Motor neuron (in vitro differentiated cells): ENCODE results near the gene LBX2. TPM values are rescaled to one million over a fixed set of nuclear protein-coding genes. Genes with fewer than 3 reads are reported as not detected.
"Not testable (repeated sequence)": the region's sequence is repeated elsewhere in the genome, so short reads cannot be mapped to it uniquely, and the experiment has no call there.

ENCODE experiments used
- ATAC-seq, 8 experiments: fragments of 200-7000 bp; cut with Tn5 transposase; replicated peaks in 6 of 8; 2 replicates each; pipeline ENCODE4 v1.8.0; 2021; ENCODE audit warnings: mild to moderate bottlenecking in 8 of 8, moderate library complexity in 8 of 8
- H3K27ac ChIP-seq, 2 donors: fragments of 250-450 bp; sonication (Bioruptor Pico); 2 replicates each; pipeline ENCODE4 v1.9.0; 2021; ENCODE audit warnings: antibody characterized with exemption in 2 of 2, mild to moderate bottlenecking in 2 of 2, moderate library complexity in 1 of 2
- H3K4me1 ChIP-seq, 2 donors: fragments of 250-450 bp; sonication (Bioruptor Pico); replicated peaks in 1 of 2; 2 replicates each; pipeline ENCODE4 v1.6.1; 2021; ENCODE audit warnings: antibody characterized with exemption in 2 of 2, mild to moderate bottlenecking in 2 of 2, moderate library complexity in 1 of 2
- H3K4me3 ChIP-seq, 5 donors: fragments of 250-450 bp; sonication (Bioruptor Pico); 2 replicates each; pipeline ENCODE4 v1.9.0; 2021; ENCODE audit warnings: antibody characterized with exemption in 5 of 5, mild to moderate bottlenecking in 5 of 5, moderate library complexity in 4 of 5
- WGBS, 10 experiments: fragments of 450-650 bp; shearing (Covaris generic); methylation state at CpG; one replicate each; pipeline ENCODE4 v1.0.0; 2022; 5-methylcytosine and 5-hydroxymethylcytosine counted together
- in situ Hi-C, 9 experiments: fragments of 400-800 bp; cut with MboI; loops; one replicate each; pipeline ENCODE4 v1.15.0; 2021; ENCODE audit warnings: low sequenced_read_pairs in 9 of 9, low pct_unique_long_range_greater_than_20kb in 2 of 9; ENCODE audit not compliant: unreplicated experiment in 9 of 9
- total RNA-seq, 8 experiments: library from RNA; unstranded; fragments of 300-600 nt; gene quantifications; 2 replicates each; pipeline versions ENCODE4 v1.2.3 to v1.2.4, GENCODE V29; 2022

The LBX2 gene
- total RNA-seq, 8 experiments from 2014 or later = 0.36 to 7.7 (median 1.4) TPM

- WGBS, 10 experiments = 76 to 98% (median 88%) methylated on average over 1 to 20 of the region's 27 CpGs; no CpG with 5 or more reads in 4 of the 10 experiments
- H3K4me1 ChIP-seq = peaks cover 16 to 20% of the 10 kb centered on the region in 2 donors
- in situ Hi-C loops = no loop called here
- H3K4me3 ChIP-seq = no peak overlapping the region
- no peak overlapping the region for H3K27ac ChIP-seq
- ATAC-seq = no peak
Measured at GRCh38 chr2:74461187-74462053, 38.0 kb downstream of the LBX2 start.

DNA sequence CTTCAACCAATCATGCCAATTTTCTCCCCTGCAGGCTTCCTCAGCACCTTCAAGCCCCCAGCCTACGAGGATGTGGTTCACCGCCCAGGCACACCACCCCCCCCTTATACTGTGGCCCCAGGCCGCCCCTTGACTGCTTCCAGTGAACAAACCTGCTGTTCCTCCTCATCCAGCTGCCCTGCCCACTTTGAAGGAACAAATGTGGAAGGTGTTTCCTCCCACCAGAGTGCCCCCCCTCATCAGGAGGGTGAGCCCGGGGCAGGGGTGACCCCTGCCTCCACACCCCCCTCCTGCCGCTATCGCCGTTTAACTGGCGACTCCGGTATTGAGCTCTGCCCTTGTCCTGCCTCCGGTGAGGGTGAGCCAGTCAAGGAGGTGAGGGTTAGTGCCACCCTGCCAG lies 39.2 kb downstream of the LBX2 start:
- in situ Hi-C loops, H3K4me3 ChIP-seq, ATAC-seq, H3K27ac ChIP-seq: not testable (repeated sequence)
- H3K4me1 ChIP-seq = peaks cover 23% of the 10 kb centered on the region in 2 donors
- WGBS, 10 experiments = no CpG with 5 or more reads among the region's 10 CpGs

- ATAC-seq, in situ Hi-C loops, H3K27ac ChIP-seq: not testable (repeated sequence)
- Histone ChIP-seq H3K4me3 (peak overlapping the region in 3 of 5 donors; percentile 62 to 68 (median 64)), H3K4me1 (peaks cover 23% of the 10 kb centered on the region in 2 donors)
- 41 to 100% (median 76%) methylated on average over 3 to 8 of the region's 13 CpGs; no CpG with 5 or more reads in 4 of the 10 experiments for WGBS, 10 experiments
Measured at GRCh38 chr2:74459503-74460118, 39.8 kb downstream of the LBX2 start.

DNA sequence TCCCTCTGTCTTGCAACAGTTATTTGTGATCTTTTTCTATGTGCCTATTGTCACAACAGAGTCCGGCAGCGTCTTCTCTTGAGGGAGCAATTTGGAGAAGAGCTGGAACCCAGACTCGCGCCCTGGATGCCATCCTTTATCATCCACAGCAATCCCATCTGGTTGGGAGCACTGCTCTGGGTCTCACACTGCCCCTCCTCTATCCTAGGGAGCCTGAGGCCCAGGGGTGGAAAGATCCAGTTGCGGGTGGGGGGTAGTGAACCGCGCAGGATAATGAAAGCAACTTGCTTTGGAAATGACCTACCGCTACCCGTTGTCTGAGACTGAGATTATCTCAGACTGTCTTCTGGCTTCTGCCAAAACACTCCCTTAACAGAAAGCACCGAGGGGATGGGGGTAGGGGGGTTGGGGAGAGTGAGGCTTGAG lies 40.5 kb downstream of the LBX2 start:
- H3K27ac ChIP-seq = peak overlapping the region; percentile 84 to 91
- ATAC-seq = no peak

DNA sequence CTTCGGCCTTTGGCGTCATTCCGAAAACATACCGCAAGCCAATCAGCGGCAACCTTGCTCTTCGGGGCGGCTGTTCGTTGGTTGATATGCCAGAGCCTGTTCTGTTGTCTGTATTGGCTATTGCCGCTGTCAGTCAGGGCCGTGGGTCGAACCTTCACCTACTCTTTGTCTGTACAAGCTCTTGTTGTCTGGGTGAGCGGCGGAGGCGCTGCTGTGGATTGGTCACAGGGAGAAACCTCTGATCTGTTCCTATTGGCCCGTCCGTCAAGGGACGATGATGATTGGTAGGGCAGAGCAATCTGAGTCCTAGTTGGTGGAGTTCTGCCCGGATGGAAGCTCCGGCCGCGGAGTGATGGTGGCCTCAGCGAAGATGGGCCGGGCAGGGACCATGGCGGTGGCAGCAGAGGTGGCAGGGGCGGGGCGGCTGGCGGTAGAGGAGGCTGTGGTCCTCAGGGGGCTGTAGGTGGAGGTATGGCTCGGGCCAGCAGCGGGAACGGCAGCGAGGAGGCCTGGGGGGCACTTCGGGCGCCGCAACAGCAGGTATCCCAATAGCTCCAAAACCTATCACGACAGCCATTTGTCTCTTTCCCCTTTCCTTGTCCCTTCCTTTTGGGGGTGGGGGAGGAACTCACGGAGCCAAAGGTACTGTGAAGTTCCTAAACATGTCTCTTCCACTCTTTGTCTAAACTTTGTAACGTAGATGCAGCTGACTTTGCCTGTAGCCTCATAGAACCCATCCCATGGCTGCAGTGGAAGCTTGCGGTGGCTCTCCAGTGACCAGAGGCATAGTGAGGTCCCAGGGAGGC lies 41.1 kb downstream of the LBX2 start, which contains the start of gene WBP1:
Gene WBP1 (plus strand): TSS at position 307 of the 806 bp plus-strand sequence. CDS start 165 bp downstream, at position 472.
- in situ Hi-C loops = no loop called here
- peaks cover 14 to 16% of the 10 kb centered on the region in 2 donors for H3K4me1 ChIP-seq
- WGBS, 10 experiments = 0 to 7% (median 0%) methylated on average over 1 to 11 of the region's 38 CpGs; no CpG with 5 or more reads in 4 of the 10 experiments

More for the DNA sequence above, 40.5 kb downstream of the LBX2 start:
- Histone ChIP-seq H3K4me3 (peak overlapping the region; percentile 55 to 81 (median 64)), H3K4me1 (peaks cover 18 to 20% of the 10 kb centered on the region in 2 donors)
- in situ Hi-C loops = no loop called here
- 0 to 20% (median 1%) methylated on average over 1 to 9 of the region's 10 CpGs; no CpG with 5 or more reads in 6 of the 10 experiments for WGBS, 10 experiments

DNA sequence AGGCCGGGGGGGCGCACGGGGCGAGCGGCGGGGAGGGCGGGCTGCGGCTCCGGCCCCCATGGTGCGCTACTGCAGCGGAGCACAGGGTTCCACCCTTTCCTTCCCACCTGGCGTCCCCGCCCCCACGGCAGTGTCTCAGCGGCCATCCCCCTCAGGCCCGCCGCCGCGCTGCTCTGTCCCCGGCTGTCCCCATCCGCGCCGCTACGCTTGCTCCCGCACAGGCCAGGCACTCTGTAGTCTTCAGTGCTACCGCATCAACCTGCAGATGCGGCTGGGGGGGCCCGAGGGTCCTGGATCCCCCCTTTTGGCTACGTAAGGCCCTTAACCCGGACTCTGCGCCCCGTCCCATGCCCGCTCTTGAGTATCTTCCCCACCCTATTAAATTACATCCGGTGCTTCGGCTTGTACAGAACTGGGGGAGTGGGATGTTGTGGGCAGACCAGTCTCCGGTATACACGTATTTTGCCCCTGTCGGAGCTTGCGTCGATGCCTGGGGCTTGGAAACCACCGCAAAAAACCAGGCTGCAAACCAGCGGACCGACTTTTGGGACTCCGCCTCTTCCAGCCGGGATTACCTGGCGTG lies 41.8 kb downstream of the LBX2 start:
- 0 to 3% (median 0%) methylated on average over 2 to 6 of the region's 46 CpGs; no CpG with 5 or more reads in 6 of the 10 experiments for WGBS, 10 experiments
- H3K4me1 ChIP-seq = peaks cover 14 to 16% of the 10 kb centered on the region in 2 donors
- ATAC-seq = peak; percentile 5 to 52 (median 40)
- in situ Hi-C loops = no loop called here
- peak overlapping the region; percentile 45 to 81 (median 62) for H3K4me3 ChIP-seq
- peak overlapping the region; percentile 80 to 87 for H3K27ac ChIP-seq

More for the DNA sequence above, 41.1 kb downstream of the LBX2 start, which contains the start of gene WBP1:
- peak within 1 kb of the TSS; percentile 55 to 81 (median 64) for H3K4me3 ChIP-seq
- ATAC-seq = peak; percentile 76 to 89 (median 87)
- H3K27ac ChIP-seq = peak within 1 kb of the TSS; percentile 87 to 91

DNA sequence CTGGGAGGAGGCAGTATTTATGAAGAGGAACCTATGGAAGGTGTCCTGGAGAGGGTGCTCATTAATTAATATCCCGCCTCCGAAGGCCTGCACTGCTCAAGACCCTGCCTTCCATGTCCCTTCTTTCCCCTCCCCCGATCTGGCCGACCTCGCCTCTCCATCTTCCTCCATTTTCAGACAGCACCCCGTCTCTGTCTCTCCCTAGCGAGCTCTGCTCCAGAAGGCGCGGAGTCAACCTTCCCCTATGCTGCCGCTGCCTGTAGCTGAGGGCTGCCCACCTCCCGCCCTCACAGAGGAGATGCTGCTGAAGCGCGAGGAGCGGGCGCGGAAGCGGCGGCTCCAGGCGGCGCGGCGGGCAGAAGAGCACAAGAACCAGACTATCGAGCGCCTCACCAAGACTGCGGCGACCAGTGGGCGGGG lies 42.3 kb downstream of the LBX2 start:
- H3K27ac ChIP-seq = peak overlapping the region; percentile 80 to 87
- WGBS, 10 experiments = 0 to 7% (median 2%) methylated on average over 1 to 7 of the region's 27 CpGs; no CpG with 5 or more reads in 4 of the 10 experiments
- peak overlapping the region; percentile 45 to 81 (median 62) for H3K4me3 ChIP-seq
- in situ Hi-C loops = no loop called here
- peaks cover 14 to 16% of the 10 kb centered on the region in 2 donors for H3K4me1 ChIP-seq
- ATAC-seq = no peak

GRCh38 chr2:74454654-74455511 lies 44.5 kb downstream of the LBX2 start, which contains the start of gene INO80B:
INO80B (plus strand) TSS chr2:74455087; CDS start chr2:74455117, 30 bp downstream.
- peaks cover 14 to 16% of the 10 kb centered on the region in 2 donors for H3K4me1 ChIP-seq
- in situ Hi-C loops = no loop called here
- H3K27ac ChIP-seq = peak within 1 kb of the TSS in 1 of 2 donors; percentile 2
- peak within 1 kb of the TSS; percentile 48 to 79 (median 53) for H3K4me3 ChIP-seq
- WGBS, 10 experiments = 1 to 20% (median 5%) methylated on average over 1 to 26 of the region's 40 CpGs
- peak; percentile 42 to 51 (median 46) for ATAC-seq

DNA sequence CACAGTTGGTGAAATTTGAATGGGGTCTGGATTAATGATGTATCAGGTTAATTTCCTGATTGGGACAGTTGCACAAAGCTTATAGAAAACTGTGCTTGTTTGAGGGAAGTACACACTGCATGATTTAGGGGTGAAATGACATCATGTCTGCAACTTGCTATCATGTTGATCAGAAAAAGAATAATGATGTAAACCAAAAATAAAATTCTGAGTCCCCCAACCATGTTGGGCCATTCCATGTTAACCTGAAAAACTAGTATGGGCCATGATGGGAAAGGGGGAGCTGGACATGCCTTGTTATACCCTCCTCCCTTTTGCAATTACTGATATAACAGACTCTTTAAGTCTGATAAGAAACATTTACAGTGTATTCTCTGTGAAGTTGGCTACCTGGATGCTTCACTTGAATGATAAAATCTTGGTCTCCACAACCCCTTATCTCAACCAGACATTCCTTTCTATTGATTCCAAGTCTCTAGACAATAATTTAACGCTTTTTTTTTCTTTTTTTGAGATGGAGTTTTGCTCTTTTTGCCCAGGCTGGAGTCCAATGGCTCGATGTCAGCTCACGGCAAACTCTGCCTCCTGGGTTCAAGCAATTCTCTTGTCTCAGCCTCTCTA lies 48.7 kb downstream of the LBX2 start:
- in situ Hi-C loops = no loop called here
- 25 to 73% (median 55%) methylated on average over 1 to 3 of the region's 3 CpGs; no CpG with 5 or more reads in 4 of the 10 experiments for WGBS, 10 experiments
- H3K4me1 ChIP-seq = peaks cover 2 to 4% of the 10 kb centered on the region in 2 donors
- H3K4me3 ChIP-seq = no peak overlapping the region
- no peak for ATAC-seq
- no peak overlapping the region for H3K27ac ChIP-seq

DNA sequence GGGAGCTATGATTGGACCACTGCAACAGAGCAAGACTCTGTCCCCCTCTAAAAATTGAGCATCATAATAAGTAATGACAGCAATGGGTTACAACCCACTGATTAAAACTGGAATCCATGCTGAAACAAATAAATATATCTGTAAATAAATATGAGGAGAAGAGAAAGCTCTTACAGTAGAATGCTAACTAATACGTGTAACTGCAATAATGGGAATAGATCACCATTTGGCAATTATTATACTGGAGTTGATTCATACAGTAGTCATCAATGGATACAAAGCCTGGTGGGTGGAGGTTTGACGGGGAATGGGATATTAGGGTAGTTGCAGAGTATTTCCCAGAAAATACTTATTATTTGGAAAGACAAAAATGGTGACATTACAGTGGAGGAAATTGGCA lies 50.6 kb downstream of the LBX2 start:
- H3K4me1 ChIP-seq = no peaks in the 10 kb centered on the region
- WGBS, 10 experiments = 0 to 93% (median 57%) methylated on average over 1 to 2 of the region's 2 CpGs; no CpG with 5 or more reads in 3 of the 10 experiments
- H3K4me3 ChIP-seq = no peak overlapping the region
- H3K27ac ChIP-seq = no peak overlapping the region
- no peak for ATAC-seq
- in situ Hi-C loops = no loop called here
